Subcutaneous abdominal adipose tissue (tissue), 5 donors: ENCODE results near the gene FAM53C.
"Not testable (repeated sequence)": the region's sequence is repeated elsewhere in the genome, so short reads cannot be mapped to it uniquely, and the experiment has no call there.

Source experiments
- H3K27ac ChIP-seq: one replicate; pipeline ENCODE4 v1.7.0; 2013; ENCODE audit warnings: low read depth, mild to moderate bottlenecking, inconsistent platforms, low read length, moderate library complexity
- H3K27me3 ChIP-seq, 5 donors: one replicate each; pipeline ENCODE4 v1.7.0; 2013; ENCODE audit warnings: low read length in 5 of 5, inconsistent platforms in 1 of 5; ENCODE audit not compliant: control insufficient read depth in 5 of 5, insufficient read depth in 4 of 5
- H3K36me3 ChIP-seq, 5 donors: one replicate each; pipeline ENCODE4 v1.7.0; 2013; ENCODE audit warnings: low read length in 5 of 5; ENCODE audit not compliant: control insufficient read depth in 5 of 5, insufficient read depth in 5 of 5
- H3K4me1 ChIP-seq, 5 donors: one replicate each; pipeline ENCODE4 v1.7.0; 2013; ENCODE audit warnings: low read length in 5 of 5, mild to moderate bottlenecking in 3 of 5, moderate library complexity in 1 of 5; ENCODE audit not compliant: control insufficient read depth in 5 of 5, insufficient read depth in 5 of 5
- H3K4me3 ChIP-seq, 5 donors: one replicate each; pipeline ENCODE4 v1.7.0; 2013; ENCODE audit warnings: low read length in 5 of 5, low read depth in 1 of 5
- H3K9ac ChIP-seq, 5 donors: one replicate each; pipeline ENCODE4 v1.7.0; 2013; ENCODE audit warnings: low read length in 5 of 5, mild to moderate bottlenecking in 4 of 5, moderate library complexity in 3 of 5
- H3K9me3 ChIP-seq, 5 donors: one replicate each; pipeline ENCODE4 v1.7.0; 2013; ENCODE audit warnings: low read length in 5 of 5; ENCODE audit not compliant: control insufficient read depth in 5 of 5
- donor health status: healthy.
- donor health status: healthy.
- donor health status: healthy.
- donor health status: healthy.
- donor health status: healthy.

Gene FAM53C

GRCh38 chr5:138337685-138338410 lies at the start of gene FAM53C:
Gene FAM53C (plus strand): TSS chr5:138338266. CDS start chr5:138341336, 3,070 bp downstream.
- H3K9ac ChIP-seq = peak within 1 kb of the TSS; percentile 82 to 98 (median 95)
- peaks cover 5 to 15% (median 11%) of the 10 kb centered on the region in 5 donors for H3K36me3 ChIP-seq
- no peaks in the 10 kb centered on the region for H3K9me3 ChIP-seq

GRCh38 chr5:138289296-138289695 lies 48.8 kb upstream of the FAM53C start:
- Histone ChIP-seq H3K4me1 (no peaks in the 10 kb centered on the region), H3K36me3 (no peaks in the 10 kb centered on the region), H3K9ac (no peak overlapping the region), H3K27me3 (no peaks in the 10 kb centered on the region), H3K4me3 (no peak overlapping the region), H3K27ac (no peak overlapping the region), H3K9me3 (no peaks in the 10 kb centered on the region)

More at GRCh38 chr5:138337685-138338410, at the start of gene FAM53C:
- Histone ChIP-seq H3K4me3 (peak within 1 kb of the TSS; percentile 73 to 99 (median 81)), H3K27ac (peak within 1 kb of the TSS; percentile 92), H3K27me3 (no peaks in the 10 kb centered on the region), H3K4me1 (peaks cover 3 to 29% (median 26%) of the 10 kb centered on the region in 5 donors)

GRCh38 chr5:138303372-138303771 lies 34.7 kb upstream of the FAM53C start:
- H3K27ac ChIP-seq = no peak overlapping the region
- no peaks in the 10 kb centered on the region for H3K9me3 ChIP-seq
- H3K36me3 ChIP-seq = no peaks in the 10 kb centered on the region
- no peak overlapping the region for H3K9ac ChIP-seq
- H3K4me1 ChIP-seq = no peaks in the 10 kb centered on the region
- no peaks in the 10 kb centered on the region for H3K27me3 ChIP-seq
- H3K4me3 ChIP-seq = no peak overlapping the region

- no peak overlapping the region for H3K4me3 ChIP-seq
- H3K27ac ChIP-seq = no peak overlapping the region
- H3K9ac ChIP-seq = no peak overlapping the region
- H3K9me3 ChIP-seq = no peaks in the 10 kb centered on the region
- no peaks in the 10 kb centered on the region for H3K4me1 ChIP-seq
- H3K36me3 ChIP-seq = no peaks in the 10 kb centered on the region
- H3K27me3 ChIP-seq = no peaks in the 10 kb centered on the region
Measured at GRCh38 chr5:138305797-138306196, 32.3 kb upstream of the FAM53C start.

GRCh38 chr5:138315751-138316278 lies 22.3 kb upstream of the FAM53C start:
- peaks cover 0 to 2% (median 0%) of the 10 kb centered on the region in 5 donors for H3K27me3 ChIP-seq
- no peak overlapping the region for H3K4me3 ChIP-seq
- no peak overlapping the region for H3K27ac ChIP-seq
- no peaks in the 10 kb centered on the region for H3K4me1 ChIP-seq
- H3K9me3 ChIP-seq = no peaks in the 10 kb centered on the region
- no peaks in the 10 kb centered on the region for H3K36me3 ChIP-seq
- no peak overlapping the region for H3K9ac ChIP-seq

- H3K9me3 ChIP-seq = no peaks in the 10 kb centered on the region
- H3K4me3 ChIP-seq = no peak overlapping the region
- H3K36me3 ChIP-seq = no peaks in the 10 kb centered on the region
- no peak overlapping the region for H3K27ac ChIP-seq
- H3K27me3 ChIP-seq = peaks cover 0 to under 1% (median 0%) of the 10 kb centered on the region in 5 donors
- no peak overlapping the region for H3K9ac ChIP-seq
- no peaks in the 10 kb centered on the region for H3K4me1 ChIP-seq
Measured at GRCh38 chr5:138316355-138316754, 21.7 kb upstream of the FAM53C start.

- not testable (repeated sequence) for H3K4me1 ChIP-seq, H3K36me3 ChIP-seq, H3K9me3 ChIP-seq, H3K9ac ChIP-seq, H3K27me3 ChIP-seq, H3K27ac ChIP-seq, H3K4me3 ChIP-seq
Measured at GRCh38 chr5:138318211-138318610, 19.9 kb upstream of the FAM53C start.

- Histone ChIP-seq H3K9me3 (no peaks in the 10 kb centered on the region), H3K4me3 (peak overlapping the region; percentile 75 to 86 (median 79)), H3K27me3 (no peaks in the 10 kb centered on the region), H3K27ac (no peak overlapping the region), H3K4me1 (peaks cover 2 to 16% (median 13%) of the 10 kb centered on the region in 5 donors), H3K9ac (peak overlapping the region in 4 of 5 donors; percentile 8 to 72 (median 51)), H3K36me3 (no peaks in the 10 kb centered on the region)
Measured at GRCh38 chr5:138330813-138331448, 7.1 kb upstream of the FAM53C start.

- Histone ChIP-seq H3K4me1 (peaks cover 2 to 16% (median 14%) of the 10 kb centered on the region in 5 donors), H3K27ac (no peak within 1 kb of the TSS), H3K36me3 (no peaks in the 10 kb centered on the region), H3K9me3 (no peaks in the 10 kb centered on the region), H3K27me3 (no peaks in the 10 kb centered on the region), H3K4me3 (peak within 1 kb of the TSS; percentile 75 to 86 (median 79)), H3K9ac (peak within 1 kb of the TSS in 4 of 5 donors; percentile 42 to 72 (median 65))
Measured at GRCh38 chr5:138331449-138332368, 6.4 kb upstream of the FAM53C start, which contains the start of gene CDC25C. Gene CDC25C (minus strand): TSS chr5:138331804. CDS start chr5:138331180, 624 bp downstream.
